Stimulated activated CD4-positive, alpha-beta T cell treated with anti-CD3 and anti-CD28 coated beads, Interleukin-4, amount 100 ng/mL, for 4 hours (primary cell): ENCODE results near the gene SLC9A9.
"Not testable (repeated sequence)": the region's sequence is repeated elsewhere in the genome, so short reads cannot be mapped to it uniquely, and the experiment has no call there.

Source experiments
- DNase-seq, 2 experiments: peaks; one replicate each; pipeline ENCODE4 v3.0.0-alpha.2; 2020

SLC9A9 gene

DNA sequence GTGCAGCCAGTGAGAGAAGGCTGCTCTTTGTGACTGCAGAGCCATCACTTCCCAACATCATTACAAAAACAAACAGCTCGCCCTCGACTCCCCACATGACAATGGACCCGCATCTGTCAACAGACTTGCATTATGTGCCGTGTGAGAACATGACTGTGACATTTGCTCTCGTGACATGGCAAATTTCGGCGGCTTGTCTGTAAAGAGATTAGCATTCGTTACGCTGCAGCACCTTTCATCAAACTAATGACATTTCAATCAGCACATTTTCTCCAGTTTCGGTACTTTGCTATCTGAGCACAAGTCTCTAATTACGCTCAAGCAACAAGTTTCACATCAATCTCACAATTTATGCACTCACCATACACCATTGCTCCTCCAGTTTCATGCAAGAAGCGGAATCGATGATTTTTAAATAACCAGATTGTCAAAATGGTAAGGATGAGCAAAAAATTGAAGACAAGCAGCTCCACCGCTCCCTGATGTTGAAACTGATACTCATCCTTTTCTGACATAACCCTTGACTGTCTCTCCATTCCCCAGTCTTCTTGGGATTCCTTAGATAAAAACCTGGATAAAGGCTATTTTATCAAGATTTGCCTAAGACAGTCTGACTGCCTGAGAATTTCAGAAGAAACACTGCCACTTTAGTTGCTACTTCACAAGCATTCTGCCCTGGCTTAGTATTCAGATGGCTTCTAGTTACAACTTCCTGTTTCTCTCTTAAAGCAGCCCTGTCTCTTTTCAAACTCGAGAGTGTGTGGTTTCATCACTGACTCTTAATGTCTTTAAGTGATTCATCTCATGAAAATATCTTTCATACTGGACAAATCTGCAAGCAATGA lies at the start of gene SLC9A9:
TSS of gene SLC9A9 (minus strand) at position 682 of the 845 bp plus-strand sequence. CDS start at position 536, 146 bp downstream.
- DNase-seq, result peak in 1 of 2 experiments; percentile 1

DNA sequence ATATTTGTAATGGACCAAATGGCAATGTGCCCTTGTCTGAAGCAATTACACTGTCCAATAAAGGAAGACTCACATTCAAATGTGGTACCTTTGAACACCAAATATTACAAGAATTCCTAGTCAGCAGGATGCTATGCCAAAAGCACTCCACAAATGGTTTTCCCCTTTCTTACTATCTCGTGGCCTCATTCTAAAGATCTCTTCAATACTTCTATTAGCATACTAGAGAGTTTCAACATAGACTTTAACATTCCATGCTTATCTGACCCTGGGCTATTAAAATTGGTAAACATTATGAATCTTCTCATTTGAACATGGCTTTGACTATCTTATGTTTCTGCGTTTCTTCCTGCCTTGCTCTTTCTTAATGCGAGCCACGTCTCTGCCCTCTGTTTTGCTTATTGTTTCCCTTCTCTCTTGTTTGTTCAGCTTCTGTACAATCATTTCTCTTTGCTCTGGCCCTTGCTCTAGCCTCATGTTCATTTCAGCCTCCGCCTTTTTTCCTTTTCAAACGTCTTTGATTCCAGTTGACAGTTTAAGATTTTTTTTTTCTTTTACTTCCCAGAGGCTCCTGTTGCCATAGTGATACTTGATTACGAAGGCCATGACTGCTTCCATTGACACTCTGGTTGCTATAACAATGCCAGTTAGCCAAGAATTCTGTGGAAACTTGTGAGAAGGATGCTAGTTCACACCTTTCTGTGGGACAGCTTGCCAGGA lies 49.5 kb upstream of the SLC9A9 start:
- DNase-seq, result no peak

DNA sequence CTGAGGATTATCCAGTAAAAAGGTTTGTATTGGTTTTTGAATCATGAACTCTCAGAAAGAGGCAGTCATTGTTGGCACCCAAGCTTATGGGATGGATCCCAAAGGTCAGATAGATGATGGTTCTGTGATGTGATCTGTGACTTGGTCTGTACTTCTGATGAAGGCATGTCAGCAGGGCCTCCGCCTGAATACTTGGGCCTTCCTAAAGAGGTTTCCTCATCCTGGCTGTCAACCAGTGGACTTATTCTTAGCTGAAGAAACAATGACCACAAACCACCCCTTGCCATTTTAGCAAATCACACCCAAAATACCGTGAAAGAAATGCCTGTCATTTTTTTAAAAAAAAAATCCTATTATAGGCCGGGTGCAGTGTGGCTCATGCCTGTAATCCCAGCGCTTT lies 48.2 kb upstream of the SLC9A9 start:
- DNase-seq, result no peak

DNA sequence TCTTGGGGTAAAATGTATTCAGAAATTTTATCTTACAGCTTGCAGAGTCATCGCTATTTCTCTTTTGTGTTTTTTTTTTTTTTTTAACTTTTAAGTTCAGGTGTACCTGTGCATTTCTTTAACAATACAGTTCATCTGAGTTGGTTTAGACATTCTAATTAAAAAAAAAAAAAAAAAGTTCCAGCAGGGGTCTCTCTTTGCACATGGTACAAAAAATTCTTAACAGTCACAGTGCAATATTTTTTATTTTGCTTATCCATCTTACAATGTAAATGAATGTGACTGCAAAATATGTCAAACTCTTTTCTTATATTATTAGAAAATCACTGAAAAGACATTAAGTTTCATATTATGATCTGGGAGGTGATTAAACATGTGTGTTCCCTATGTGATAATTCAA lies 47.5 kb upstream of the SLC9A9 start:
- DNase-seq, result no peak

DNA sequence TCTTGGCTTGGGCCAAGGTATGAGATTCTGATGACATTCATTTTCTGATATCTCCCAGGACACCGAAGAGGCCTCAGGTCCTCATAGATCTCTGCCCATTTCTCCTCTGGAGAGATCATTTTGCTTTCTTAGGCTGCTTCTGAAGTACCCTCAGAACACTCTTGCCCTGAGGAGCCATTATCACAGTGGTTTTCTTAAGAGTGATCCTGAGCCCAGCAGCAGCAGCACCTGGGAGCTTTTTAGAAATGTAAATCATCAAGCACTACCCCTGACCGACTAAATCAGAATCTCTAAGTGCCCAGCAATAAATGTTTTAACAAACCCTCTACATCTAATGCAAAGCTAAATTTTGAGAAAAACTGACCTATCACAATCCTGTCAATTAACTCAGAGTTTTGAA lies 40.6 kb upstream of the SLC9A9 start:
- DNase-seq, result no peak

DNA sequence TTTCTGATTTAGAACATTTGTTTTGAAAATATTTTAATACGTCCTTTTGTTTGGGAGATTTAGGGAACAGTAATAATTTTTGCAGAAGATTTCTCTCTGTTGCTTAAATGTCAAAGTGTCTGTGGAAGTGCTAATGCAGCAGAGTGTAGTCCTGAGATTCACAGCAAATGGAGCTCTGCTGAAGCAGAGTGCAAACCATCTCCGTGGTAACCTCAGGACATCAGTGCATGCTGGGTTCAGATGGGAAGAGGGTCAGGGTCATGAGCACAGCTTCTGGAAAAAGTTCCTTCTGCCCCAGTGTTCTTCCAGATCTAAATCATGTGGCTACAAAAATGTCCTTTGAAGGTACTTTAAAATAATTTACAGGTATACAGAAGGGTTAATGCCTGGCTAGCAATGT lies 39.9 kb upstream of the SLC9A9 start:
- DNase-seq, result no peak

DNA sequence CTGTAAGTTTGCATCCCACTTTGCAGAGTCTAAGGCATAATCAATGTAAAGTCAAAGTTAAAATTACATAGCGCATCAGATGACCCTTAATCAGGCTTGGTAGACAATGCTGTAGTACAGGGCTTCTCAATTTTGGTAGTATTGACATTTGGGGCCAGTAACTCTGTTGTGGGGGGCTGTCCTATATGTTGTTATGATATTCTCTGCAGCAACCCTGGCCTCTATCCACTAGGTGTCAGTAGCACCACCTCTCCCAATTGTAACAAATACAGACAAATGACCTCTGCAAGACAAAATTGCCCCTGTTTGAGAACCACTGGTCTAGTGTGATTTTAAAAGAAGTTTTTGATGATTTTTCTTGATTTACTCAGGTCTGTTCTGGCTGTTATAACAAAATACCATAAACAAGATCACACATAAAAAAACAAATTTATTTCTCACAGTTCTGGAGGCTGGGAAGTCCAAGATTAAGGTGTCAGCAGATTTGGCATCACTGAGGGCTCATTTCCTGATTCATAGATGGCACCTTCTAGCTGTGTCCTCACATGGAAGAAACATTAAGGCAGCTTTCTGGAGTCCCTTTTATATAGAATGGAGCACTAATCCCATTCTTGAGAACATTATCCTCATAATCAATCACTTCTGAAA lies 37.6 kb upstream of the SLC9A9 start:
- DNase-seq, result no peak

DNA sequence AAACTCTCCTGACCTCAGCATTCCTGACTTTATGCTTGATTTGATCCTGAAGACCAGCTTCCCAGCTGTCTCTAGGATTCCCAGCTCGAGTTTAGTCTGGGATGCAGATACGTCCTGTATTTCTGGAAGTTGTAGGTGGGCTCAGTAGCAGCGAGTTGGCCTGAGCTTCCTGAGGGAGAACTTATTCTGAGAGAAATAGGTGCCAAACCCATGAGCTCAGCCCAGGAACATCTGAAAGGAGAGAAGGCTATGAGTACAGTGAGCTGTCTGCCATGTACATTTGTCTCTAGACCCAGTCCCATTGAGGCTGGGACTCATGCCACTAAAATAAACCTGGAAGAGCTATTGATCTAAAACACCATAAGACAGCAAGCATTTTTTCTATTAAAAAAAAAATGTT lies 36.6 kb upstream of the SLC9A9 start:
- DNase-seq, result no peak

DNA sequence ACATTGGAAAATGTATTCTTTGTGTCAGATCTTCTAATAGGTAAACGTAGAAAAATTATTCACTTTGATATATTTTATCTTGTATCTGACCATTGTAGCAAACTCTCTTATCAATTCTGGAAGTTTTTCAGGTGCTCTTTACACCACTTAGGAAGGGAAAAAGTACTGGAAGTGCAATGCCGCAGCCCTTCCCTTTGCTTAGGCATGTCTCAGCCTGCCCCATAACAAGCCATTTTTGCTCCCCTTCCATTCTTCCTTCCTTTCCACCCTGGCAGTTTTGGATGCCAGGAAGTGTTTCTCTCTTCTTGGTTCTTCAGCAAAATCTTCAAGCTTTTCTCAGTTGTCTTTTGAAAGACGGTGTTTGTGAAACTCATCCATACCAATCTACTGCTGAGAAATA lies 34.9 kb upstream of the SLC9A9 start:
- no peak for DNase-seq

DNA sequence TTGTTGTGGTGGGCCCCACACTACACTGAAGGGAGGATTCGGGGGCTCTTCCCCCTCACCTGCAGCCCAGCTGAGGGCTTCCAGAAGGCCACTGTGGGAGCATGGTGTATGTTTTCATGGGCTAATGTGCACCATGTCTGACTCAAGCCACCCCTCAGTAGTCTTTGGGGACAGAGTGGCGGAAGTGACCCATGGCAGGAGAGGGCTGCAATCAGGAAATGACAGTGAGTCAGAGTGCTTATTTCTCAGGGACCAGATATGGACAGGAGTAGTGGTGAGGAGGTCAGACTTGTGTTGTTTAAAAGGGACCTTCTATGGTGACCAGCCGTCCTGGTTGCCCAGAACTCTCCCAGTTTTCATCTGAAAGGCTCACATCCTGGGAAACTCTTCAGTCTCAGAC lies 32.8 kb upstream of the SLC9A9 start:
- DNase-seq, result no peak

DNA sequence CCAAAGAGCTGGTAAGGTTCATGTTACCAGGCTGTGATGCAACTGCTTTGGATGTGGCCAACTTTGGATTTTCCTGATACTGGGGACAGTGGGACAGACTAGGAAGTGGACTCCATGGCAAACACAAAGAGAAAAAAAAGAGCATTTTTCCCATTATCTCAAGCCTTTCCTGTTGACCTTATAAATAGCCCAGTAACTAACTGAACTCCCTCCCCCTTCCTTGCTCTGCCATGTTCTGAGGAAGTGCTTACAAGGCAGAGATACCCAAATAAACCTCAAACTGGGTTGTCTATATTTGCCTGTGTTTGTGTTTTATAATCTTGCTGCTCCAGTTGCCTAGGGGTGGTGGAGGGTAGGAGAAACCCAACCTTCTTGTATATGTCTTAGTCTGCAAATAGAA lies 27.3 kb upstream of the SLC9A9 start:
- no peak for DNase-seq

DNA sequence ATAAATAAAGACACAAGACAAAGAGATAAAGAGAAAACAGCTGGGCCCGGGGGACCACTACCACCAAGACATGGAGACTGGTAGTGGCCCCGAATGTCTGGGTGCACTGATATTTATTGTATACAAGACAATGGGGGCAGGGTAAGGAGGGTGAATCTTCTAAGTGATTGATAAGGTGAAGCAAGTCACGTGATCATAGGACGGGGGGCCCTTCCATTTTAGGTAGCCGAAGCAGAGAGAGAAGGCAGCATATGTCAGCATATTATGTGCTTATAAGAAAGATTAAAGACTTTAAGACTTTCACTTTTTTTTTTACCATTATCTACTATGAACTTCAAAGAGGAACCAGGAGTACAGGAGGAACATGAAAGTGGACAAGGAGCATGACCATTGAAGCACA lies 25.3 kb upstream of the SLC9A9 start:
- DNase-seq, result not testable (repeated sequence)

DNA sequence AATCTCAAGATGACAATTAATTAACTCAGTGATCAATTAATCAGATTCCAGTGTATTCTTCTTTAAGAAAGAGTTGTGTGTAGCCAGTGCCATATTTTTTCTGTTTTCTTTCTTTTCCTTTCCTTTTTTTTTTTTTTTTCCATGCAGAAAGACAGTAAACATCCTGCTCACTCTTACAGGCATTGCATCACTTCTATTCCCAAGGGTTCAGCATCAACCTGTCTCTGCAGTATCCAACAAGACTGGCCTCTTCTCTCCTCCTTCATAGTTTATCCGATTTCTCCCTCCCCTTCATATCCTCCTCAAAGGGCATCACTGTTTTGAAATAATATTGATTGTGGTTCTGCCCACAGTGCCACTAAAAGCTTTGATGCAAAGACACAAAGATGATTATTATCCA lies 17.0 kb upstream of the SLC9A9 start:
- no peak for DNase-seq

DNA sequence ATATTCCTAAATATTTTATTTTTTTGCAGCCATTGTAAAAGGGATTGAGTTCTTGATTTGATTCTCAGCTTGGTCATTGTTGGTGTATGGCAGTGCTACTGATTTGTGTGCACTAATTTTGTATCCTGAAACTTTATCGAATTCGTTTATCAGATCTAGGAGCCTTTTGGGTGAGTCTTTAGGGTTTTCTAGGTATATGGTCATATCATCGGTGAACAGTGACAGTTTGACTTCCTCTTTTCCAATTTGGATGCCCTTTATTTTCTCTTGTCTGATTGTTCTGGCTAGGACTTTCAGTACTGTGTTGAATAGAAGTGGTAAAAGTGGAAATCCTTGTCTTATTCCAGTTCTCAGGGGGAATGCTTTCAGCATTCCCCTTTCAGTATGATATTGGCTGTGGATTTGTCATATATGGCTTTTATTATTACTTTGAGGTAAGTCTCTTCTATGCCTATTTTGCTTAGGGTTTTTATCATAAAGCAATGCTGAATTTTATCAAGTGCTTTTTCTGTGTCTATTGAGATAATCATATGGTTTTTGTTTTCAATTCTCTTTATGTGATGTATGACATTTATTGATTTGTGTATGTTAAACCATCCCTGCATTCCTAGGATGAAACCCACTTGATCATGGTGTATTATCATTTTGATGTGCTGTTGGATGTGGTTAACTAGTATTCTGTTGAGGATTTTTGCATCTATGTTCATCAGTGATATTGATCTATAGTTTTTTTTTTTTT lies 11.4 kb upstream of the SLC9A9 start:
- DNase-seq, result no peak

DNA sequence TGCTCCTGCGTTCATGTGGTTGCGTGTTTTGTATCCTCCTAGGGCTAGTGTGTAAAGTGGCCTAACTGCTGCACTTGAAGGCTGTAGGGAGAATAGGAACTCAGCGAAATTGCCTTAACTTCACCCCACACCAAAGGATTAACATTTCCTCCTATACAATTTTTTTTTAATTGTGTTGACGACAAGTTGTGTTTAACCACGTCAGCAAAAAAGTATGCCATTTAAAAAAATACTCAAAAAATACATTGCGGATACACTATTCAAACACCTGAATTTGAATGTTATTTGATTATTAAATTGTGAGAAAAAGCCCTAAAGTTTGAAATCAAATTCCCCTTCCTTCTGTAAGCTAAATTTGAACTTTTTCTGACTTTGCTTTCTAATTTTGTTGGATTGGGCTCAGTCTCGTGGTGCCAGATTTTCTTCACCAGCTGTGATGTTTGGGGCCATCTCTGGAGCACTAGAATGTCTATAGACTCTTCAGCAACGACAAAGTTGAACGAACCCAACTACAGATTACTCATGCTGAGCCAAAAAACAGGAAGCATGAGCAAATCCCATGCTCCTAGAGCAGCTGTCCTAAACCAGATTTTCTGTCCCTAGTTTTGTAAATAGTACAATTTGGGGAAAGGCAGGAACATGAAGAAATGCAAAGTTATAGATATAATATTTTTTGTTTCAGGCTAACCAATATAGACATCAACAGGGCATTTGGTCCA lies 8.1 kb upstream of the SLC9A9 start:
- no peak for DNase-seq

DNA sequence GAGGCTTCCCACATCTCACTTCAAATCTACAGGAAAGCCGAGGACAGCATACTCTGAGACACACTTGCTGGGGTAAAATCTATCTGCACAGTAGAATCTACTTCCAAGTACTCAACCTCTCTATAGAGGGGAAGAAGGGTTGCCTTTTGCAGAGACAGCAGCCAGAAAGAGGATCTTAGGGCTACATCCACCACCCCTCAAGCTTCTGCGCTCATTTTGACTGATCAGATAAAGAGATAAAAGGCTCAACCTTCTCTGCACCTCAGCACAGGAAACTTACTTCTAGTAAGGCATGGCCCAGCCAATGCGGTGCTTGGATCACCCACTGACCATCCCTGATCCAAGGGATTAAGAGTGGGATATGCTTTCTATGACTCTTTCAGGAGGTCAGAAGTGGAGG lies 6.9 kb upstream of the SLC9A9 start:
- no peak for DNase-seq

DNA sequence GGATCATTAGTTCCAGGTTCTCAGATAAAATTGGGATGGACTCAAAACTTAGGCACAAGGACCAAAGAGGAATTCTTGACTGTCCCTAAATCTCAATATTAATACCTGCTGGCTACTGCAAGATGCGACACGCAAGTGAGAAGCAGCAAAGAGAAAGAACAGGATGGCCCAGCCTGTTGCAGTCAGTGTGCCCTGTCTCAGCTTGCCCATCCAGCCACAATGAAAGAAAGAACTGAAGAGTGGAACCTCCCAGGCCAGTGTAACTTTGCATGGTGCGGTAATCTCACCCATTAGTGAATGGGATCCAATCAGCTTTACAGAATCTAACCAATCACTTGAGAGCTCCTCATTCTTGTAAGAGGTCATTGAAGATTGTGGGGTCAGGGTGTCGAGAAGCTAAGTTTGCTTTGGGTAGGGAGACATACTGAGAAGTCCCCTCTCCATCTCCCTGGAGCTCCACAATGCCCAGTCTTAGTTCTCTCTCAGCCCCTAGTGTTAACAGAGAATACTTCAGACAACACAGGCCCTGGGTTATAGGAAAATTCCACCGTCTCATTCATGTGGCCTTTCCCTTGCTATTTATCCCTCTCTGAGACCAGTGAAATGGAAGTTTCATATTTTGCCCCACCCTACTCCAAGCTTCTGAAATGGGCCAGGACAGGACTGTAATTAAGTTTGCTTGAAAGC lies 3.2 kb upstream of the SLC9A9 start:
- no peak for DNase-seq

DNA sequence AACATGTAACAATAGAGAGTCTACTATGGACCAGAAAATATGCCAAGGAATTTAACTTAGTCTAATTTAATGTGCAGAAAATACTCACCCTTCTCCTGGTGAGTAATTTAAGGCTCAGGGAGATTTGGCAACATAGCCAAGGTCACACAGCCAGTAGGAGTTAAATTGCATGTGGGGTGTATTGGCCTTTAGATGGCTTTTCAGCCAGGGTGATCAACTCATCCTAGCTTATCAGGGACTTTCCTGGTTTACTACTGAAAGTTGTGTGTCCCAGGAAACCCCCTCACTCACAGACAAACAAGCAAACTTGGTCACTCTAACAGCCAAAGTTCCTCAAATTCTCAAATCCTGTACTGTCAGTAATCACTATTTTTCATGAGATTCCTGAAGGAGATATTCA lies 2.6 kb upstream of the SLC9A9 start:
- DNase-seq, result no peak

DNA sequence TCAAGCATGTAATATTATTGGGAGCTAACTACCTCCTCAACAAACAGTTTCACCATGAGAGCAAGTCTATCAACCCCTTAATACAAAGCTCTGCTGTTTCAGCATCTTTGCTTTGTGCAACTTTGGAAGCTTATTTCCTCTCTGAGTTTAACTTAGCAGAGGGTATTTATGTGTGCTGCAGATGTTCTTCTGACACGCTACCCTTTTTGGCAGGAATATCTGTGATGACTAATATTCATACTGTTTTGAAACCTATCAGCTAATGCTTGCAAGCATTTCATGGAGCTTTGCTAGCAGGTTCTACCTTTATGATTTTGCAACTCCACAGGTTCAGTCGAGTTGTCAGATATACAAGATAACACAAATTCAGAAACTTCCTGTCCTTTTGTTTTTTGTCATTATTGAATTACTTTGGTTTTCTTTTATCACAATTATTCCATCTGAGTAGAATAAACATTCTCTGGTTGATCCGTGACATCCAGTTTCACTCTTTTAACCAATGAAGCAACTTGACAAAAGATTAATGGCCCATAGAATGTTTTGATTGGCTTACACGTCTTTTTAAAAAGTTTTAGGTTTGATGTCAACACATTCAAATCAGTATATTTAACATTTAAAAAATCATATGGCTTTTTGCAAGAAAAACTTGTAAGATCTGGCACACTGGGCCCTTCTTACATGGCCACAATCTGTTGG lies 1.7 kb upstream of the SLC9A9 start:
- DNase-seq, result no peak

DNA sequence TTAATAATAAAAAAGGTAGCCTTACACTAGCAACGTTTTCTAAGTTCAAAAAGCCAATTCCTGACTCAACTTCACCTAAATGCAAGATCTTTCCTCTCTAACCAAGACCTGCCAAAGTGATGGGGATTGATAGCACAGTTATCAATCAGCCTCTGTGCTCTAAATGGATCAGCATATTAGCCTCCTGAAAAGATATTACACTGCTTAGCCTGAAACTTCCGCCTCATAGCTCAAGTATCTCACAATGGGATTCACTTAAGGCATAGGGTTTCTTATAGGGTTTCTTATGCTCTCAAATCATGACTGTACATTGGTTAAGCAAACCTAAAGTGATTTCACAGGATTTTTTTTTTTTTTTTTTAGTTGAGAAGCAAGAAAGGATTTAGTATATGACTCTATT lies 436 bp upstream of the SLC9A9 start:
- no peak for DNase-seq

DNA sequence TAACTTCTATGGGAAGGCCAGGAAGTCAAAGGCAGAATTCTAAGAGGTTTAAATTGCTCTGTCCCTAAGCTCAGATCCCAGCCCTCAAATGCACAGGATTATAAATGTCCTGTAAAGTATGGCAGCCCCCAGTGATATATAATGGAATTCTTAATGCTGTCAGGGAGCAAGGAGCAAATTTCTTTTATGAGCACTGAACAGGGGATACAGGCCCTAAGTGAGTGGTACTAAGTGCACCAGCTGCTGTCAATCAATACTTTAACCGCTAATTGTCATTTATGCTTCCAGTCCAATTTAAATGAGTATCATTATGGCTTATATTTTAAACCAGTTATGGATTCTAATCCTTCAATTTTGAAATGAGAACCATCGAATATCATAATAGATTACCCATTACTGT lies 4.7 kb downstream of the SLC9A9 start:
- DNase-seq, result no peak
